ENCODE data around the gene CDRT4. TPM values are rescaled to one million over a fixed set of nuclear protein-coding genes. Genes with fewer than 3 reads are reported as not detected.

CDRT4 gene
- total and polyA plus RNA-seq, 2 experiments from 2014 or later: 6.5 to 13.0 TPM

DNA sequence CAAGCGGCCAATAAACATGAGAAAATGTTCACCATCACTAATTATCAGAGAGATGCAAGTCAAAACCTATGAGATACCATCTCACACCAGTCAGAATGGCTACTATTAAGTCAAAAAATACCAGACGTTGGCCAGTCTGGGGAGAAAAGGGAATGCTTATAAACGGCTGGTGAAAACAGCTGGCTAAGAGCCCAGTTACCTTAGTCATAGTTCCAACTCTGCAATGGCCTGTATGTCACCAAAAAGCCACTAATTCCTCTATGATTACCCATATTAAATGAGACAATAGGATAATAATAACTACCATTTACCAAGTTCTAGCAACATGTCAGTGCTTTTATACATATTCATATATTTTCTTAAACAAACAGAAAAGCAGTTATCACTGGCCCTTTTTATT, 42.9 kb upstream of the CDRT4 start:
- TF ChIP-seq ZNF114 (CRISPR knock-in tag; IDR thresholded peaks at IDR 0.05) (no peak), STAT1 (IDR thresholded peaks at IDR 0.05; ENCODE audit: unreplicated experiment) (no peak), ZNF331 (CRISPR knock-in tag; IDR thresholded peaks at IDR 0.05; ENCODE audit: low read depth) (no peak), JUNB (IDR thresholded peaks at IDR 0.05; ENCODE audit: unreplicated experiment) (no peak), NANOG (IDR thresholded peaks at IDR 0.05; ENCODE audit: borderline replicate concordance) (no peak), EZH2phosphoT487 (IDR thresholded peaks at IDR 0.05; ENCODE audit: unreplicated experiment) (no peak), EZH2 (IDR thresholded peaks at IDR 0.05; ENCODE audit: low read depth, unreplicated experiment) (no peak), CREB1 (CRISPR knock-in tag; IDR thresholded peaks at IDR 0.05; ENCODE audit: low read depth) (no peak), POLR2AphosphoS5 (IDR thresholded peaks at IDR 0.05; ENCODE audit: low read depth) (no peak)
- TF ChIP-seq, protein P1, sequence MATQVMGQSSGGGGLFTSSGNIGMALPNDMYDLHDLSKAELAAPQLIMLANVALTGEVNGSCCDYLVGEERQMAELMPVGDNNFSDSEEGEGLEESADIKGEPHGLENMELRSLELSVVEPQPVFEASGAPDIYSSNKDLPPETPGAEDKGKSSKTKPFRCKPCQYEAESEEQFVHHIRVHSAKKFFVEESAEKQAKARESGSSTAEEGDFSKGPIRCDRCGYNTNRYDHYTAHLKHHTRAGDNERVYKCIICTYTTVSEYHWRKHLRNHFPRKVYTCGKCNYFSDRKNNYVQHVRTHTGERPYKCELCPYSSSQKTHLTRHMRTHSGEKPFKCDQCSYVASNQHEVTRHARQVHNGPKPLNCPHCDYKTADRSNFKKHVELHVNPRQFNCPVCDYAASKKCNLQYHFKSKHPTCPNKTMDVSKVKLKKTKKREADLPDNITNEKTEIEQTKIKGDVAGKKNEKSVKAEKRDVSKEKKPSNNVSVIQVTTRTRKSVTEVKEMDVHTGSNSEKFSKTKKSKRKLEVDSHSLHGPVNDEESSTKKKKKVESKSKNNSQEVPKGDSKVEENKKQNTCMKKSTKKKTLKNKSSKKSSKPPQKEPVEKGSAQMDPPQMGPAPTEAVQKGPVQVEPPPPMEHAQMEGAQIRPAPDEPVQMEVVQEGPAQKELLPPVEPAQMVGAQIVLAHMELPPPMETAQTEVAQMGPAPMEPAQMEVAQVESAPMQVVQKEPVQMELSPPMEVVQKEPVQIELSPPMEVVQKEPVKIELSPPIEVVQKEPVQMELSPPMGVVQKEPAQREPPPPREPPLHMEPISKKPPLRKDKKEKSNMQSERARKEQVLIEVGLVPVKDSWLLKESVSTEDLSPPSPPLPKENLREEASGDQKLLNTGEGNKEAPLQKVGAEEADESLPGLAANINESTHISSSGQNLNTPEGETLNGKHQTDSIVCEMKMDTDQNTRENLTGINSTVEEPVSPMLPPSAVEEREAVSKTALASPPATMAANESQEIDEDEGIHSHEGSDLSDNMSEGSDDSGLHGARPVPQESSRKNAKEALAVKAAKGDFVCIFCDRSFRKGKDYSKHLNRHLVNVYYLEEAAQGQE (IDR thresholded peaks at IDR 0.05; ENCODE audit: unreplicated experiment): no peak
- TF ChIP-seq, protein P2, sequence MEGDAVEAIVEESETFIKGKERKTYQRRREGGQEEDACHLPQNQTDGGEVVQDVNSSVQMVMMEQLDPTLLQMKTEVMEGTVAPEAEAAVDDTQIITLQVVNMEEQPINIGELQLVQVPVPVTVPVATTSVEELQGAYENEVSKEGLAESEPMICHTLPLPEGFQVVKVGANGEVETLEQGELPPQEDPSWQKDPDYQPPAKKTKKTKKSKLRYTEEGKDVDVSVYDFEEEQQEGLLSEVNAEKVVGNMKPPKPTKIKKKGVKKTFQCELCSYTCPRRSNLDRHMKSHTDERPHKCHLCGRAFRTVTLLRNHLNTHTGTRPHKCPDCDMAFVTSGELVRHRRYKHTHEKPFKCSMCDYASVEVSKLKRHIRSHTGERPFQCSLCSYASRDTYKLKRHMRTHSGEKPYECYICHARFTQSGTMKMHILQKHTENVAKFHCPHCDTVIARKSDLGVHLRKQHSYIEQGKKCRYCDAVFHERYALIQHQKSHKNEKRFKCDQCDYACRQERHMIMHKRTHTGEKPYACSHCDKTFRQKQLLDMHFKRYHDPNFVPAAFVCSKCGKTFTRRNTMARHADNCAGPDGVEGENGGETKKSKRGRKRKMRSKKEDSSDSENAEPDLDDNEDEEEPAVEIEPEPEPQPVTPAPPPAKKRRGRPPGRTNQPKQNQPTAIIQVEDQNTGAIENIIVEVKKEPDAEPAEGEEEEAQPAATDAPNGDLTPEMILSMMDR (conservative IDR thresholded peaks at IDR 0.05; ENCODE audit: low read depth in 2 of 2): no peak
- TF ChIP-seq, protein P3, sequence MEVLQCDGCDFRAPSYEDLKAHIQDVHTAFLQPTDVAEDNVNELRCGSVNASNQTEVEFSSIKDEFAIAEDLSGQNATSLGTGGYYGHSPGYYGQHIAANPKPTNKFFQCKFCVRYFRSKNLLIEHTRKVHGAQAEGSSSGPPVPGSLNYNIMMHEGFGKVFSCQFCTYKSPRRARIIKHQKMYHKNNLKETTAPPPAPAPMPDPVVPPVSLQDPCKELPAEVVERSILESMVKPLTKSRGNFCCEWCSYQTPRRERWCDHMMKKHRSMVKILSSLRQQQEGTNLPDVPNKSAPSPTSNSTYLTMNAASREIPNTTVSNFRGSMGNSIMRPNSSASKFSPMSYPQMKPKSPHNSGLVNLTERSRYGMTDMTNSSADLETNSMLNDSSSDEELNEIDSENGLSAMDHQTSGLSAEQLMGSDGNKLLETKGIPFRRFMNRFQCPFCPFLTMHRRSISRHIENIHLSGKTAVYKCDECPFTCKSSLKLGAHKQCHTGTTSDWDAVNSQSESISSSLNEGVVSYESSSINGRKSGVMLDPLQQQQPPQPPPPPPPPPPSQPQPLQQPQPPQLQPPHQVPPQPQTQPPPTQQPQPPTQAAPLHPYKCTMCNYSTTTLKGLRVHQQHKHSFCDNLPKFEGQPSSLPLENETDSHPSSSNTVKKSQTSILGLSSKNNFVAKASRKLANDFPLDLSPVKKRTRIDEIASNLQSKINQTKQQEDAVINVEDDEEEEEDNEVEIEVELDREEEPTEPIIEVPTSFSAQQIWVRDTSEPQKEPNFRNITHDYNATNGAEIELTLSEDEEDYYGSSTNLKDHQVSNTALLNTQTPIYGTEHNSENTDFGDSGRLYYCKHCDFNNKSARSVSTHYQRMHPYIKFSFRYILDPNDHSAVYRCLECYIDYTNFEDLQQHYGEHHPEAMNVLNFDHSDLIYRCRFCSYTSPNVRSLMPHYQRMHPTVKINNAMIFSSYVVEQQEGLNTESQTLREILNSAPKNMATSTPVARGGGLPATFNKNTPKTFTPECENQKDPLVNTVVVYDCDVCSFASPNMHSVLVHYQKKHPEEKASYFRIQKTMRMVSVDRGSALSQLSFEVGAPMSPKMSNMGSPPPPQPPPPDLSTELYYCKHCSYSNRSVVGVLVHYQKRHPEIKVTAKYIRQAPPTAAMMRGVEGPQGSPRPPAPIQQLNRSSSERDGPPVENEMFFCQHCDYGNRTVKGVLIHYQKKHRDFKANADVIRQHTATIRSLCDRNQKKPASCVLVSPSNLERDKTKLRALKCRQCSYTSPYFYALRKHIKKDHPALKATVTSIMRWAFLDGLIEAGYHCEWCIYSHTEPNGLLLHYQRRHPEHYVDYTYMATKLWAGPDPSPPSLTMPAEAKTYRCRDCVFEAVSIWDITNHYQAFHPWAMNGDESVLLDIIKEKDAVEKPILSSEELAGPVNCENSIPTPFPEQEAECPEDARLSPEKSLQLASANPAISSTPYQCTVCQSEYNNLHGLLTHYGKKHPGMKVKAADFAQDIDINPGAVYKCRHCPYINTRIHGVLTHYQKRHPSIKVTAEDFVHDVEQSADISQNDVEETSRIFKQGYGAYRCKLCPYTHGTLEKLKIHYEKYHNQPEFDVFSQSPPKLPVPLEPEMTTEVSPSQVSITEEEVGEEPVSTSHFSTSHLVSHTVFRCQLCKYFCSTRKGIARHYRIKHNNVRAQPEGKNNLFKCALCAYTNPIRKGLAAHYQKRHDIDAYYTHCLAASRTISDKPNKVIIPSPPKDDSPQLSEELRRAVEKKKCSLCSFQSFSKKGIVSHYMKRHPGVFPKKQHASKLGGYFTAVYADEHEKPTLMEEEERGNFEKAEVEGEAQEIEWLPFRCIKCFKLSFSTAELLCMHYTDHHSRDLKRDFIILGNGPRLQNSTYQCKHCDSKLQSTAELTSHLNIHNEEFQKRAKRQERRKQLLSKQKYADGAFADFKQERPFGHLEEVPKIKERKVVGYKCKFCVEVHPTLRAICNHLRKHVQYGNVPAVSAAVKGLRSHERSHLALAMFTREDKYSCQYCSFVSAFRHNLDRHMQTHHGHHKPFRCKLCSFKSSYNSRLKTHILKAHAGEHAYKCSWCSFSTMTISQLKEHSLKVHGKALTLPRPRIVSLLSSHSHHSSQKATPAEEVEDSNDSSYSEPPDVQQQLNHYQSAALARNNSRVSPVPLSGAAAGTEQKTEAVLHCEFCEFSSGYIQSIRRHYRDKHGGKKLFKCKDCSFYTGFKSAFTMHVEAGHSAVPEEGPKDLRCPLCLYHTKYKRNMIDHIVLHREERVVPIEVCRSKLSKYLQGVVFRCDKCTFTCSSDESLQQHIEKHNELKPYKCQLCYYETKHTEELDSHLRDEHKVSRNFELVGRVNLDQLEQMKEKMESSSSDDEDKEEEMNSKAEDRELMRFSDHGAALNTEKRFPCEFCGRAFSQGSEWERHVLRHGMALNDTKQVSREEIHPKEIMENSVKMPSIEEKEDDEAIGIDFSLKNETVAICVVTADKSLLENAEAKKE (CRISPR knock-in tag; IDR thresholded peaks at IDR 0.05): no peak
- TF ChIP-seq, protein P4, sequence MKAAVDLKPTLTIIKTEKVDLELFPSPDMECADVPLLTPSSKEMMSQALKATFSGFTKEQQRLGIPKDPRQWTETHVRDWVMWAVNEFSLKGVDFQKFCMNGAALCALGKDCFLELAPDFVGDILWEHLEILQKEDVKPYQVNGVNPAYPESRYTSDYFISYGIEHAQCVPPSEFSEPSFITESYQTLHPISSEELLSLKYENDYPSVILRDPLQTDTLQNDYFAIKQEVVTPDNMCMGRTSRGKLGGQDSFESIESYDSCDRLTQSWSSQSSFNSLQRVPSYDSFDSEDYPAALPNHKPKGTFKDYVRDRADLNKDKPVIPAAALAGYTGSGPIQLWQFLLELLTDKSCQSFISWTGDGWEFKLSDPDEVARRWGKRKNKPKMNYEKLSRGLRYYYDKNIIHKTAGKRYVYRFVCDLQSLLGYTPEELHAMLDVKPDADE (IDR thresholded peaks at IDR 0.05): no peak
- DNase-seq (ENCODE audit: low spot score) (no peak), ATAC-seq (no peak)
- H3K4me1 ChIP-seq (ENCODE audit: insufficient read depth): no peaks in the 10 kb centered on the region
- no peaks in the 10 kb centered on the region for H3K36me3 ChIP-seq (ENCODE audit: insufficient read depth)
- H3K4me1 Mint-ChIP-seq: no peaks in the 10 kb centered on the region; the same call in 2 of the 3 replicates
- peaks cover 2% of the 10 kb centered on the region; the same call in 2 of the 3 replicates for H3K9me3 Mint-ChIP-seq
- no peaks in the 10 kb centered on the region for H3F3A ChIP-seq (replicated peaks; ENCODE audit: low read depth)
- H3K4me3 Mint-ChIP-seq: no peak overlapping the region
- H3K27ac ChIP-seq (ENCODE audit: low read depth): no peak overlapping the region
- H3K4me2 ChIP-seq: no peak overlapping the region
- H3K27me3 ChIP-seq (ENCODE audit: insufficient read depth): no peaks in the 10 kb centered on the region
- no peak overlapping the region for H3K4me3 ChIP-seq
- no peaks in the 10 kb centered on the region for H3K79me2 ChIP-seq (replicated peaks; ENCODE audit: insufficient read depth)
- H4K20me1 ChIP-seq (replicated peaks; ENCODE audit: insufficient read depth): peaks cover 5% of the 10 kb centered on the region; the same call in 1 of the 2 replicates
- peaks cover 43% of the 10 kb centered on the region for H3K36me3 Mint-ChIP-seq (ENCODE audit: low read depth)
- H3K9me2 ChIP-seq (ENCODE audit: insufficient read depth): no peaks in the 10 kb centered on the region
- H2AFZ ChIP-seq: no peak overlapping the region
- peaks cover 7% of the 10 kb centered on the region for H3K27me3 Mint-ChIP-seq (ENCODE audit: insufficient read depth, low read depth, poor library complexity)
- no peak overlapping the region for H3K27ac Mint-ChIP-seq

Data from GM23338 (cell line).